ENCODE measurements around the gene WRAP73.

Gene WRAP73

DNA sequence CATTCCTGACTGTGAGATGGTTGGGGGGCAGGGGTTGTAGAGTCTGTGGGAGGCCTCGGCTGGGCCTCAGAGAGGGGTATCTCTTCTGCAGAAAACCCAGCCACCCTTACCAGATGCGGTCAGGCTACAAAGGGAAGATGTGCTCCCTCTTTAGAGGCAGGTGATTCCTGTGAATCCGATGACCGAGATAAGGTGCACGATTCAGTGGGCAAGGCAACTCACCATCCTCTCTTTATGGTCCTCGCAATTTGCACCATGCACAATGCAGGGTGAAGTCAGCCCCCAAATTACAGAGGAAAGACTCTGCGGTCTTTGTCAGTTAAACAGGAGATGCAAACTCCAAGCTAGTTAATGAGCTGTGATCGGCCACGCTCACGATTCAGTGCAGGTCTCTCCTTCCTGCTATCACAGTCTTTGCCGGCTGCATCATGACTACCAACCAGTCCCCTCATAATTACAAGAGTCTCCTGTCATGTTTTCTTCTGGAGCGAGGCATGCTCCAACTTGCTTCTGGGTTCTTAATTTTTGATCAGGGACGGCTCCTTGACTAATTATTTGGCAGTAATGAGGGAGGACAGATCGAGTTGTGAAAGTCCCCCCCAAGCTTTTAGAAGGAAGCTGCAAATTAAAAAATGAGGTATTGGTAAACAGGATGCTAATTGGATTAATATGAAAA is 14.9 kb upstream of the WRAP73 start:
- DNase-seq = no peak

DNA sequence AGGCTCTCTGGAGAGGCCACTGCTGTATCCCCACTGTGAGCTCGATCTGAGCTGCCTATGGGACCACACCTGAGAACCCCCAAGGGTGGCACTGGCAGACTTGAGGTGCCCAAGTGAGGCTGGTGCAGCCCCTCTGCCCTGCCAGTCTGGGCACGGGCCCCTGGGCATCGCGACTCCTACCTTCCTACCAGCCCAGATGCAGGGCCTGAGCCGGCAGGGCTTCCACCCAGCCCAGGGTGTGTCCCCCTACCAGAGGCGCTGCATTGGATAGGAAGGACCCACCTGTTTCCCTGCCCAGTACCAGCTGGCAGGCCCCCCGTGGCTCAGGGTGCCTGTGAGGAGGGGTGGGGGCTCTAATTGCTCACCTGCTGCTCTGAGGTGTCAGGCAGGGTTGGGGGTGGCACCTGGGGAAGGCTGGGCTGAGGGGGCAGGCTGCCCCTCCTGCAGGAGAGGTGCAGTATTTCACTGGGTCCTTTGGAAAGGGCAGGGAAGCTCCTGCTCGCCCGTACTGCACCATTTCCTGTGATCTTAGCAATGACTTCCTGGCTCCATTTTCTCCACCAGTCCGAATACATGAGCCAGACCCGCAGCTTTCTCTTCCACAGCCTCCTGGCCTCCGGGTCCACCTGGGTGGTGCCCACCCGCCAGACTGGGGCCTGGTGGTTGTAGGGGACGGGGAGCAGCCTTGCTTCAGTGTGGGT is 14.2 kb upstream of the WRAP73 start:
- no peak for DNase-seq

DNA sequence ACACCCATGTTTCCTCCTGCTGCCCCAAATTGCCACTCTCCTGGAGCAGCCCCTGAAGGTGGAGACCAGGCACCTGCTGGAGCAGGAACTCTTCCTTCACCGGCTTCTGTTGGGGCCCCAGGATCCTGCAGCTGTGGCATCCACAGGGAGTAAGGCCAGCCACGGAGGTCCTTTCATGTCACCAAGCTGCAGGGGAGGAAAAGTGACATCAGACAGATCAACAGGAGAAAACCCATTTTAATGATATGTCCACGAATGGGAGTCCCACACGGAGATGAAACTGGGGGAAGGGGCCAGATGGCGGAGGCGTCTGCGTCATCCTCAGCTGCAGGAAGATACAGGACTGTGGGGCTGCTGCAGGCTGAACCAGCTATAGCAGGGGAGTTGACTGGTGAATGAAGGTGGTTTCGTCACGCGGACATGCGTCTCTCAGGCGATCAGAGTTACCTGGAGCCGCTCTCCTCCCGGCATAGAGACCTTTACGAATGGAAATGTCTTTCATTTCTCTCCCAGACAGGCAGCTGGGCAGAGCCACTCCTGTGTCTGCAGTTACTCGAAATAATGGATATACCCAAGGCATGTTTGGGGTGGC is 12.3 kb upstream of the WRAP73 start:
- DNase-seq = no peak

DNA sequence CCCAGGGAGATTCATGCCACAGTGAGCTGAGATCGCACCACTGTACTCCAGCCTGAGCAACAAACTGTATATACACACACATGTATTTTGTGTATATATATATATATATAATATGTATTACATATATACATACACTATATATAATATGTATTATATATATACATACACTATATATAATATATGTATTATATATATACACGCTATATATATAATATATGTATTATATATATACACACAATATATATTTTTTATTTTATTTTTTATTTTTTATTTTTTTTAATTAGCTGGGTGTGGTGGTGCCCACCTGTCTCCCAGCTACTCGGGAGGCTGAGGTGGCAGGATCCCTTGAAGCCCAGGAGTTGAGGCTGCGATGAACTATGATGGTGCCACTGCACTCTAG is 11.7 kb upstream of the WRAP73 start:
- no peak for DNase-seq

DNA sequence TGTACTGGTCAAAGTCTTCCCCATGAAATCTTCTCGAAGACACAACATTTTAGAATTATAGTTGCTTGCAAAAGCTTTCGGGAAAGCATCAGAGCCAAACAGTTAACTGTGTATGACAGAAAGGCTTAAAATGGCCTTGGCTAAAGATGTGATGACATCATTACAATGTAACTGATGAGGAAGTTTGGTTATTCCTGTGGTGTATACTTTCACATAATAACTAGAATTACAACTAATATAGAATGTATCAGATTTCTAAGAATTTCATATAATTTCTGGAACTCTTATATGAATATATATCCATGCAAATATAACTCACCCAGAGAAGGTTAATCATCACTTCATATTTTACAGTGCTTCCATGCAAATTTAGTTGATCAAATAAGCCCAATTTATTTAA is 10.8 kb upstream of the WRAP73 start:
- no peak for DNase-seq

DNA sequence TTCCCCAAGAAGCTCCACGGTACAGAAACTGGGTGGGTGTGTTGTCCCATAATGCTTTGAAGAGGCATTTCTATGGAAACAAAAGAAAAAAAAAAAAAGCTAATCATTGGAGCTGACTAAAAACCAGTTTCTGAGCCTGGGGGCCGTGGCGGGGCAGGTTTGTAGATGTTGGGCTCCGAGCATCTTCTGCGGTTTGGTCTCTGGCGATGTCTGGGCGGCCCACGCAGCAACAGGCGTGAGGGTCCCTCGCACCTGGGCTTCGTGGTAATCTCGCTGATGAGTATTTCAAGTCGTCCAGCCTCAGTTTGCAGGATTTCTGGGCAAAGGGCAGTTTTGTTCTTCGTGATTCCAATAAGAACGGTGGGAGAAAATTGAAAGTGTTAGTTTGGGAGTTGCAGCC is 9.2 kb upstream of the WRAP73 start:
- DNase-seq = no peak

DNA sequence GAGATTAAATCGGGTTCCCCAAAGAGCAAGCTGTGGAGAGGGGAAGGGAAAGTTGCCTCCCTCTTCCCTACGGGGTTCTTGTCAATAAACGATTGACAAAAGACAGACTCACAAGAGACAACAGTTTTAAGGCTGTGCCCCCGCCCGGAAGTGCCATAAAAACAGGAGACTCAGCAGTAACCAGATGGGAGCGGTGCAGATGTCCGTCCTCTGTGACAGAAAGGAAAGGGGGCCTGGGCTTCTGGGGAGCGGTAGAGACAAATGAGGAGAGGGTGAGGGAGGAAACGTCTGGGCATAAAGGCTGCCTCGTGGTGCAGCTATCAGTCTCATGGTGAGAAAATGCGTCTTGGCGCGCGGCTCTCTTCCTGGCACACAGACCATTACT is 8.3 kb upstream of the WRAP73 start:
- DNase-seq = no peak

DNA sequence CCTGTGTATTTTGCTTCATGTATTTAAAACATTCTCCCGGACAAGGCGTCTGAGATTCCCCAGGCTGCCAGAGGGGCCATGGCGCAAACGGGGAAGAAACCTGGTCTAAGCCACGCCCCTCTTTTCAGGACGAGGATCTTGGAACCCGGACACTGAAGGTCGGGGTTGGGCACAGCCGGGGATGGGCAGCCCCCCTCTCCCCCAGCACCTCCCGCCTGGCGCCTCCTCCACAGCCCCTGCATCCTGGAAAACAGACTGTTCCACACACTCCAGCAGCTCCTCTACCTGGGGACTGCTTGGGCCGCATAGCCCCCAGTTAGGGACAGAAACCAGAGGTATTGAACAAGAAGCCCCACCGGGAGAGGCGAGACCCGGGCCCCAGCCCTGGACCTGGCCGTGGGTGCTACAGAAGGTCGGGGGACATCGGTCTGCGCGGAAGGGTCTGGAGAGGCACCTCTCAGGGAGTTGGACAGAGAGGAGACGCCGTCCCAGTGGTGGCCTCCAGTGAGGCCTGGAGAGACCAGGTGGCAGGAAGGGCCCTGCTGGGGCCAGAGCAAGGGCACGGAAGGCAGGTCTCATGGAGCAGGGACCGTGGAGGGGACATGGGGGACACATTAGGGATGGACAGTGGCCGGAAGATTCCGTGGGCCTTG is 7.8 kb upstream of the WRAP73 start:
- DNase-seq = no peak

DNA sequence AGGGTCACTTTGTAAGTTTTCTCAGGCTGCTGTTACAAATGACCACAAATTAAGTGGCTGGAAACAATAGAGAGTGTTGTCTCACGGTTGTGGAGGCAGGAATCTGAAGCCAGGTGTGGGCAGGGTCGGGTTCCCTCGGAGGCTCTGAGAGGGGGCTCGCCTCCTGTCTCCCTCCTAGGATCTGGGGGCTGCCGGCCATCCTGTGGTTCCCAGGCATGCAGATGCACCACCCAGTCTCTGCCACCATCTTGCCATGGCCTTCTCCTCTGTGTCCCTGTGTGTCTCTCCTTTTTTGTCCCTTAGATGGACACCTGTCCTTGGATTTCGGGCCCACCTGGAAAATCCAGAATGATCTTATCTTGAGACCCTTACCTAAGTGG is 7.2 kb upstream of the WRAP73 start:
- no peak for DNase-seq

DNA sequence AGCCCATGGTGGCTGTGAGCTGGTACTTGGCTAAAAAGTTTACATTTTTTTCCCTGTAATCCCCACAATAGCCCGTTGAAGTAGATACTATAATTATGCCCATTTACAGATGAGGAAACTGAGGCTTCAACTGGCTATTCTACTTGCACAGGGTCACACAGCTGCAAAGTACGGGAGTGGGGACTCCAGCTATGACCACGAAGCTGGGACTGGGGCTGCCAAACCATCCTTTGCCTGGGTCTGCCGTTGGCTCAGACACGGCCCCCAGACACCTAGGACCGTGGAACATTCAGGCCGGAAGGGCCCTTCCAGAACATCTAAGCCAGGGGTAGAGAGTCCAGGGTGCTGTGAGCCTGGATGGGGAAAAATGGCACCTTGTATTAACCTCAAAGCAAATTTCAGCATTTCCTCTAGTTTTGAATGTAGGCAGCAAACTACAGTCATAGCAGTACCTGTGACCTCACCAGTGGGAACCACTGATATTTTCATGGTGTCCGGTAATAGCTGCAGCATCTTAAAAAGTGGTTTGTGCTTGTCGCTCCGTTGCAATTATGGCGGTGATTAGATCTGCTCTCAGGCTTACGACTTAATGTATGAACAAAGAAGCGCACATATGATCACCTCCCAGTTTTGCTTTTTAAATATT is 6.7 kb upstream of the WRAP73 start:
- no peak for DNase-seq

DNA sequence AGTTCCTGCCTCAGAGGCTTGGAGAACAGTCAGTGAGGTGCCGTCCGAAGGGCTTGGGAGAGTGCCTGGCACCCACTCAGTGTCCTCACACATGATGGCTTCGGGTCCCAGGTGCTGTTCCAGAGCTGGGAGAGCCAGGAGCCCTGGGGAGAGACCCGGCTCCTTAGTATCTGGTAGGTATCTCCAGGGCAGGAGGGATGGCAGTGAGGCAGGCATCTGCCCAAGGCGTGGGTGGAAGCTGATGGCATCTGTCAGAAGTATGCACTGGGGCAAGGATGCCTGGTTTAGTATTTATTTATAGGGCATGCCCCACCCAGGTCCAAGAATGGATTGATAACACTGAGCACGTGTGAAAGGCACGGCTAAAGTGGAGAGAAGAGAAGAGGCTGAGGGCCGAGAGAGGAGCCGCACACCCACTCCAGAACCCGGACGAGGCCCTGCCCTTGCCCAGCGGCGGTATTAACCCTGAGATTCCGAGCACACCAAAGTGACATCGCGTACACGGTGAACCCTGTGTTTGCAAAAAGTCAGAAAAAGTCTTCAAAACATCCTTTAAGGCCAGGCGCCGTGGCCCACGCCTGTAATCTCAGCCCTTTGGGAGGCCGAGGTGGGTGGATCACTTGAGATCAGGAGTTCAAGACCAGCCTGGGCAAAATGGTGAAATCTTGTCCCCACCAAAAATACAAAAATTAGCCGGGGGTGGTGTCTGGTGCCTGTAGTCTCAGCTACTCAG is 4.8 kb upstream of the WRAP73 start:
- DNase-seq = no peak

DNA sequence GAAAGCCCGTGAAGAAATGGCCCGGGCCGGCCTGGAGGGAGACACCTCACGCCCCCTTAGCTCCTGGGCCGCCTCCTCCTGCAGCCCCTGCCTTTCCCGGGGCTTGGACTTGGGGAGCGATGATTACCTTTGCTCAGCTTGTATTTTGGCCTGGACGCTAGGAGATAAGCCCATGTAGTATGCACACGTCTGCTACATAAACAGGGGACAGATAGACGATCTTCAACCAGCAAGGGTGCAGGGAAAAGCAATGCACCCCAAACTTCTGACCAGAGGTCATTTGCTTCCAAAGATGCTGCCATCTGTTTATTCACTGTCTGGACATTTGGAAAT is 3.3 kb upstream of the WRAP73 start:
- DNase-seq = no peak

DNA sequence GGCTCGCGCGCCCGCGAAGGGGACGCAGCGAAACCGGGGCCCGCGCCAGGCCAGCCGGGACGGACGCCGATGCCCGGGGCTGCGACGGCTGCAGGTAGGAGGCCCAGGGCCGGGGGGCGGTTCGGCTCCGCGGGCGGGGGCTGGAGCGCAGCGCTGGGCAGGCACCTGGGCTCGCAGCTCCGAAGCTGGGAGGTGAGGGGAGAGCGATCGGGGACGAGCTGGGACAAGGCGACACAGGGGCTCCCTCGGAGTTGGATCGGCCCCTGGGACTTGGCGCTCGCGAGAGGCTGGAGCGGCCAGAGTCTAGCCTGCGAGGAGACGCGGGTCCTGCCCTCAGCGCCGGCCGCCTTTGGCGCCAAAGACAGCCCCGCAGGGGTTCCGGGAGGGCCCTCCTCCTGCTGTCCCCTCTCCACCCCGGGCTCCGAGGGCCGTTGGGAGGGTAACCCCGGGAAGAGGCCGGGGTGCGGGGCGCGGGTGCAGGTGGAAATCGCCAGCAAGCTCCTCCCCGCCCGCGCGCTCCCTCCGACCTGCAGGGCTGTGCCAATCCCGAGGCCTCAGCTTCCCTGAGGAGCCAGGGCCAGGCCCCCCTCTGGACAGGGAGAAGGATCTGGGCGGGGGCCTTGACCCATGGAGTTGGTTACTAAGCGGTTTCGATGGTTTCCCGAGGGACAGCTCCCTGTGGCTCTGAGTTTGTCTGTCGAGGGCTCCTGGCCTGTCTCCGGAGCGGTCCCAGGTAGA is 2.8 kb upstream of the WRAP73 start:
- DNase-seq = no peak

DNA sequence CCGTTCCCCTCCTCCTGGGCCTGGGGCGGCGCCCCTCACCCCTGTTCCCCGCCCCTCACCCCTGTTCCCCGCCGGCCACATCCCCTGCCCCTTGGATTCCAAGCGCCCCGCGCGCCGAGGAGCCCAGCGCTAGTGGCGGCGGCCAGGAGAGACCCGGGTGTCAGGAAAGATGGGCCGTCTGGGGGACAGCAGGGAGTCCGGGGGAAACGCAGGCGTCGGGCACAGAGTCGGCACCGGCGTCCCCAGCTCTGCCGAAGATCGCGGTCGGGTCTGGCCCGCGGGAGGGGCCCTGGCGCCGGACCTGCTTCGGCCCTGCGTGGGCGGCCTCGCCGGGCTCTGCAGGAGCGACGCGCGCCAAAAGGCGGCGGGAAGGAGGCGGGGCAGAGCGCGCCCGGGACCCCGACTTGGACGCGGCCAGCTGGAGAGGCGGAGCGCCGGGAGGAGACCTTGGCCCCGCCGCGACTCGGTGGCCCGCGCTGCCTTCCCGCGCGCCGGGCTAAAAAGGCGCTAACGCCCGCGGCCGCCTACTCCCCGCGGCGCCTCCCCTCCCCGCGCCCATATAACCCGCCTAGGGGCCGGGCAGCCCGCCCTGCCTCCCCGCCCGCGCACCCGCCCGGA is 2.1 kb upstream of the WRAP73 start, which contains the start of gene TP73:
TP73 (plus strand) TSS at position 587 of the 618 bp plus-strand sequence. CDS start 29,850 bp downstream, outside the sequence.
- no peak for DNase-seq

DNA sequence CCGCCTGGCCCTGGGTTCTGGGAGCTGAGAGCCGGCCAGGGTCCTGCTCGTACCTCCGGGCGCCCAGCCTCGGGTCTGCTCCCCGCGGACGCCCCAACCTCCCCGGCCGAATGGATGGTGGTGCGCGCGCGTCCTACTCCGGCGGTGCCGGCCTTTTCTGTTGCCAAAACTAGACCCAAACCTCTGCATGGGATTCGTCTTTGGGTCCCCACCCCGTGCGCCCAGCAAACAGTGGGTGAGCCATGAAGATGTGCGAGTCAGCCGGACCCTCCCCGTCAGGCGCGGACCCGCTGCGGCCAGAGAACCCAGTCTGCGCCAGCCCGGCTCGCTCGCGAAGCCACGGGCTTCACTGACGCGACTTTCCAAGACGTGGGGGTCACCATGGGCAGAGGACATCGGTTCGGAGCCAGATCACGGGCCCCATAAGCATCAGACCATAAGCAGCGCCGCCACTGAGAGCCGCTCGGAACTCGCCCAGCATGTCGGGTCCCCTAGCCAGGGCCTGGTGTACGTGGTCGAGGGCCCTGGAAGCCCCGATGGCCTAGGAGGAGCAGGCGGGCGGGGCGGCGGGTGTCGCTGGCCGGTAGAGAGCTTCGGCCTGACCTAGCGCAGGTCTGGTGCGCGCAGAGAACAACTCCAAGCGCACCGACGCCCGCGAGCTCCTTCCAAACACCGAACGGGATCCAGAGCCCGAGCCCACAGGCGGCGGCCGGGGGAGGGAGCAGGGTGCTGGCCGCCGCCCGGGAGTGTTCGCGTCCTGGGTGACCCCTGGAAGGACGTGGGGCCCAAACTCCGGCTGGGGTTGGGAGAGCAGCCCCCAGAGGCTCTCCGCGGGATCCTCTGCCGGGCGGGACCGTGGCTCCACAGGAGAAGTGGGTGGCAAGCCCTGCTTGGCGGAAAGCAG is 1.4 kb upstream of the WRAP73 start:
- no peak for DNase-seq

DNA sequence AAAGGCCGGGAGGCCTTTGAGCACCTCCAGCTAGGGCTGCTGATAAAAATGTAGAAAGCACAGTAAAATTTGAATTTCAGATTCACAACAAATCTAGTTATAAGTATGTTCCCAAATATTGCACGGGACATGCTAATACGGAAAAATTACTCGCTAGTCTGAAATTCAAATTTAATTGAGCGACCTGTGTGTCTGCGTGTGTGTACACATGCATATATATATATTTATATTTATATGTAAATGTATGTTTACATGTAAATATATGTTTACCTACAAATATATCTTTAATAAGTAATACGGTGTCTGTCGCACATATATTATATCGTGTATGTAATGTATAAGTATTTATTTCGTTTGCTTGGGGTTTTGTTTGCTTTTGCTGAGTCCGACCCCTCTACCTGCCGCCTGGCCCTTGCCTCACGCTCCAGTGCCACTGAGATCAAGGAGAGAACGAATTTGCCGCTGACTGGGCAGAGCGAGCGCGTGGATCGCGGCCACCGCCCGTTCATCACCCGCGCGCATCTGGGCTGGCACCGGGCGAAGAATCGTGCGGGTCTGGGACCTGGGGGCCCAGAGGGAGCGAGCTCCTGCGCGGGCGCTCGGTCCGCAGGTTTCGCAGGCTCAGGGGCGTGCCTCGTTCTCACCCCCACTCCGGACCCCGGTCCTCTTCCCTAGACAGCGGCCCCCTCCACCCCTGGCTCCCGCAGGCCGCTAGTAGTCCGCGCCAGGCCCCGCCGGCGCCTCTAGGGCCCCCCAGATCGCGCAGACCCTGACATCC is 534 bp upstream of the WRAP73 start:
- no peak for DNase-seq

DNA sequence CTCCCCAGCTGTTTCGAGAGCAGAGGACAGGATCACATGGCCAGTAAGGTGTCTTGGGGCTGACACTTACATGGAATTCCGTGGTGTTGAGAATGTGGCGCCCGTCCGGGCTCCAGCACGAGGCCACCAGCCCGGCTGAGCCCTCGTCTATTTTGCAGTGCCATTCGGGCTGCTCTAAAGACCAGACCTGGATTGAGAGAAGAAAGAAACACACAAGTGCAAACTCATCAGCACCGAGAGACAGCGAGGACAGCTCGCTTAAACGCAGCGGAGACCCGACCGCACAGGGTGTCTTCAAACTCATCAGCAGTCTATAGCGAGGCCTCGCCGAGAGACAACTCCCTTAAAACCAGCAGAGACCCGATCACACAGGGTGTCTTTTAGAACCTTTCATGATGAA is 3.3 kb downstream of the WRAP73 start:
- DNase-seq = no peak

DNA sequence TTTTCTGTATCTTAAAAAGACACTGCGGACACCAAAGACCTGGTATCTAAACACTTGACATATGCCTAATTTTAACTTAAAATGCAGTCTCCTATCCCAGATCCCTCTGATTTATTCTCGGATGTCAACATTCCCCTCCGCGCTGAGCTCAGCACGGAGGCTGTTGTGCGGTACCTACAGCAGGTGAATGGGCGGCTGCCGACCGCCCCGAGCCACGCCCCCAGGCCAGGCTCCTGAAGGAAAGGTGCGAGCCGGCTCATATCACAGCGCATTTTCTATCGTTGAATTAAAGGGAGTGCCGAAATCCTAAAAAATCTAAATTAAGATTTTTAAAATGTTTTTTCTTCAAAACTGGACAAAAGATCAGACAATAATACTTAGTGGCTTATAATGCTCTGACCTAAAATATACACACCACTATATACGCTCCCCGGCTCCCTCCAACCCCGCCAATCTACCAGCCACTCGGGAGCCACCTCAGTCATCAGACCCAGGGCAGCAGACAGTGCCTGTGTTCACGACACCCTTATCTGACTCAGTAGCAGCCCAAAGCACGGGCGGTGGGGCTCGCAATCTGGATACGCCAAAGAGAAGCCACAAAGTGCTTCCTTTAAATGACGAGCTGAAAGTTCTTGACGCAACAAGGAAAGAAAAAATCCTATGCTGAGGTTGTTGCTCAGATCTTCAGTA is 4.1 kb downstream of the WRAP73 start:
- no peak for DNase-seq

DNA sequence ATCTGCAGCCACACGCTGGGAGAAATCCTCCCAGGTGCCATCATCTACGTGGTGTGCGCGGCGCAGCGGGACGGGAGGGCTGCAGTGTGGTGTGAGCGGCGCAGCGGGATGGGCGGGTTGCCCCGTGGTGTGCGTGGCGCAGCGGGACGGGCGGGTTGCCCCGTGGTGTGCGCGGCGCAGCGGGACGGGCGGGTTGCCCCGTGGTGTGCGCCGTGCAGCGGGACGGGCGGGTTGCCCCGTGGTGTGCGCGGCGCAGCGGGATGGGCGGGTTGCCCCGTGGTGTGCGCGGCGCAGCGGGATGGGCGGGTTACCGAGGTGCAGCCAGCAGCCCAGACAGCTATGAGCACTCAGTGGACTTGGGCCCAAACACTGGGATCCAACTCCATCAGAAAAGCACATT is 4.7 kb downstream of the WRAP73 start:
- DNase-seq = no peak
